ENCODE data around the gene RBMS1.

- TF ChIP-seq CTCF (IDR thresholded peaks at IDR 0.05) (no peak), POLR2A (IDR thresholded peaks at IDR 0.05) (no peak)
These were observed 162.2 kb downstream of the RBMS1 start for GRCh38 chr2:160331258-160332025.

Data from esophagus squamous epithelium (tissue), 4 donors.